GM18519 (cell line): Measurements from ENCODE around the gene CAPZA2.
"Not testable (repeated sequence)": the region's sequence is repeated elsewhere in the genome, so short reads cannot be mapped to it uniquely, and the experiment has no call there.

ENCODE experiments used
- ATAC-seq: cut with Tn5 transposase; IDR thresholded peaks from one replicate; pipeline ENCODE4 v1.9.1; 2021; ENCODE audit warnings: mild to moderate bottlenecking, moderate library complexity; ENCODE audit not compliant: unreplicated experiment, low FRiP score

The CAPZA2 gene

GRCh38 chr7:116911801-116912200 is 49.4 kb downstream of the CAPZA2 start:
- no peak for ATAC-seq

- ATAC-seq: no peak
These were observed 50.0 kb downstream of the CAPZA2 start for GRCh38 chr7:116912269-116912909.

DNA sequence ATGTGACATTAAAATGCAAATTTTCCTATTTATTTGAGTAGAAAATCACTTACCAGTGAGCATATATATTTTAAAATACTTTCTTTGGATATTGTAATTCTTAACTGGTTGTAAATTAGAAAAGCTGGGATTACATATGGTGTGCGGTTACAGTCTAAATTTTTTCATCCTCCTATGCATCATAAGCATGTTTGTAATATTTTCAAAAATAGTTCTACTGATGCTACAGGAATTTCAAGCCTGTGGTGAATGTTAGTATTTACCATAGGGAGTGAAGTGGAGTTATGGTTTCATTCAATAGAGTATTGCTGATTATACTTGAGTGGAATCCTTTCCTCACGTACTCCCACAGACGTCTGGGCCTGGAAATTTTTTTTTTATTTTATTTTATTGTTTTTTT is 56.3 kb downstream of the CAPZA2 start:
- ATAC-seq: no peak

DNA sequence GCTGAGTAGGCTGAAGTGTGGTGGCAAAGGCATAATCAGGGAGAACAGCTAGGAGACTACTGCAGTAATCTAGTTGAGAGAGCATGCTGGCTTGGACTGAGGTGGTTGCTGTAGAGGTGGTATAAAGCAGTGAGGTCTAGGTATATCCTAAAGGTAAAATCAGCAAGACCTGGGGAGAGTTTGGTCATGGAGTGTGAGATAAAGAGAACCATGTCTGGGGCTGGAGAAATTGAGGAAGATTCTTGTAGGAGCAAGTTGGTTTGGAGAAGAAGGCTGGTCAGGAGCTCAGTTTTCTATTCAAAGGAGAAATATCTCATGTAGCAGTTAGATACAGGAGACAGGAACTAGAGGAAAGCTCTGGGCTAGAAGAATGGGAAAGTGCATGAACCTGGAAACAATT is 58.0 kb downstream of the CAPZA2 start:
- ATAC-seq: no peak

- no peak for ATAC-seq
These were observed 60.2 kb downstream of the CAPZA2 start for GRCh38 chr7:116922545-116922944.

GRCh38 chr7:116924741-116925140 is 62.4 kb downstream of the CAPZA2 start:
- ATAC-seq: no peak

DNA sequence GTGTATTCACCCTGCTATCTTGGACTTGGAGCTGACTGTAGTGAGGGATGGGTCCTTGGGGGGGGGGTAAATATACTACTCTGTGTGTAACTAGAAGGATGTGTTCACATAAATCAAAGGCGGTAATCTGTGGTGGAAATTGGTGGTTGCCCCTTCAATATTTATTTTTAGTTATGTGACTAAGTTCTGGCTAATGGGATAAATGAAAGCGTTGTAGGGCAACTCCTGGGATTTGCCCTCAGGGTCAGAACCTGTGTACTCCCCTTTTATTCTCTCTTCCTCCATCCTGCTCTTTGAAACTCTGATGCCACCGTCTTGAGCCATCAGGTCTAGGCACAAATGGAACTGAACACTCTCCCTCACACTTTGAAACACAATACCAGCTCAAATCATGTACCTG is 66.6 kb downstream of the CAPZA2 start:
- ATAC-seq: no peak

DNA sequence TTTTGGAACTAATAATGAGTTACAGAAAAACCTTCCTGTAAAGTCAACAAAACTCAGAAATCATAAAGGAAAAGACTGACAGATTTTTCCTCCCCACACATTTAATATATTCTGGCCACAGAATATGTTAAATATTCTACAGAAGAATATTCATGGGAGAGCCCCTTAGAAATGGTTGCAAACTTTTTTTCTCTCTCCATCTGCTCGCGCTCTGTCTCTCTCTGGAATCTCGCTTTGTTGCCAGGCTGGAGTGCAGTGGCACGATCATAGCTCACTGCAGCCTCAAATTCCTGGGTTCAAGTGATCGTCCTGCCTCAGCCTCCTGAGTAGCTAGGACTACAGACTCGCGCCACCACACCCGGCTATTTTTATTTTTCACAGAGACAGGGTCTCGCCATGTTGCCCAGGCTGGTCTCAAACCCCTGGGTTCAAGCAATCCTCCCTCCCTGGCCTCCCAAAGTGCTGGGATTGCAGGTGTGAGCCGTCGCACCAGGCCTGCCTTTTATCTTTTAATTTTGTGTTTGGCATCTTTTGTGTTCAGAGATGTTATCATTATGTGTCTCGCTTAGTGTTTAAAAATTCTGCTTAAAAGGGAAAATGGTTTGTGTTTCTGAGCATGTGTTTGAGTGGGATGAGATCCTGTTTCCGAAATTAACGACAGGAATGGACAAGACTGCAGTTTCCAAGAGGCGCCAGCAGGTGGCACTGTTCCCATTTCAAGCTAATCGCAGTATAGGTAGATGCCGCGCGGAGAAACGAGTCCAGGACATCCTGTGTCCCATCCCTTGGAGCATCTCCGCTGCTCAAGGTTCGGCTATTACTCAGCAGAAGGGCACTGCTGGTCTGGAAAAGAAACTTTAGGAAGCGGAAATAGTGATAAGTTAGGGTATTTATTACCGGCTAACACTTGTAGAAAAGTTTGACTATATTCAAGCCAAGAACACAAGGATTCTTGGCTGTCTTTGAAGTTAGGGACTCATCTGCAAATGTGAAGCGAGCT is 67.8 kb downstream of the CAPZA2 start:
- peak; percentile 79 for ATAC-seq

DNA sequence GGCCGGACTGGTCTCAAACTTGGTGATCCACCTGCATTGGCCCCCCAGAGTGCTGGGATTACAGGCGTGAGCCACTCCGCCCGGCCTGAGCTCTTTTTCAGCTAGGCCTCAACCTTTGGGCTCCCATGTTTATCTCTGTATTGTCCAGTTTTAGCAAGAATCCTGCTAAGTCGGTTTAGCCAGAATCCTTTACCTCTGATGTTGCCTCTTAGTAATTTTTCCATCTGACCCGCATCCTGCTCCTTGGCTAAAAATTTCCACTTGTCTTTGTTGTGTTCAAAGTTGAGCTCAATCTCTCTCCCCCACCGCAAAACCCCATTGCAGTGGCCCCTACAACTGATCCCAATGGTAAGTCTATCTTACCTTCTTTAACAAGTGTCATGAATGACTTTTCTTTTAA is 70.2 kb downstream of the CAPZA2 start:
- ATAC-seq: no peak

GRCh38 chr7:116933465-116933864 is 71.1 kb downstream of the CAPZA2 start:
- ATAC-seq: no peak

DNA sequence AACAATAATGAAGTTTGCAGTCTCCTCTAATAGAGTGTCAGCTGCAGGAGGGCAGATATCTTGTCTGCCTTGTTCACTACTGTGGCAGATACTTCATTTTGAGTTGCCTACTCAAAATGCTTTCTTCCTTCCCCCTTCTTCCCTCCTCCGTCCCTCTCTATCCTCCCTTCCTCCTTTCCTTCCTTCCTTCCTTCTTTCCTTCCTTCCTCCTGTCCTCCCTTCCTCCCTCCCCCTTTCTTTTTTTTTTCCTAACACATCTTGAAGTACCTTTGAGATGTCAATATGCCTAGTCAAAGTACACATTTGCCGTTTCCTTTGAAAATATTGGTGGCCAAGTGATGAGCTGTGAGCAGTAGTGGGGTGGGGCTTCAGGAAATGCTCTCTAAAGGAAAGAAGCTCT is 72.2 kb downstream of the CAPZA2 start:
- ATAC-seq: no peak

- ATAC-seq: not testable (repeated sequence)
These were observed 74.5 kb downstream of the CAPZA2 start for GRCh38 chr7:116936844-116937243.

DNA sequence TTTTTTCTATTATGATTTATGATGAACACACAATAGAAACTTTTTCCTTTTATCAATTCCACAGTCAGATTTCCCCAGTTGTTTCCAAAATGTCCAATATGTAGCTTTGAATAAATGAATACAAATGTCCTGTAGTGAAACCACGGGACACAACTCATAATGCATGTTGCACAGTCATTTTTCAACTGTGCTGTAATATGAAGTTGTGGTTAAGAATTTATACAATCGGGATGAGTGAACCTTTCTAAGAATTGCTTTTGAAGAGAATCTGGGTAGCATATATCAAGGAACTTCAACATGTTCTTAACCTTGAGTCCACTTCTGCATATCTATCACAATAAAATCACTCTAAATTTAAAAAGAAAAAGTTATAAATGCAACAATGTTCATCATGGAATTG is 76.3 kb downstream of the CAPZA2 start:
- no peak for ATAC-seq

- ATAC-seq: no peak
These were observed 78.4 kb downstream of the CAPZA2 start for GRCh38 chr7:116940689-116941370.

- ATAC-seq: no peak
These were observed 80.1 kb downstream of the CAPZA2 start for GRCh38 chr7:116942504-116942903.

- ATAC-seq: no peak
These were observed 86.5 kb downstream of the CAPZA2 start for GRCh38 chr7:116948934-116949333.

GRCh38 chr7:116949941-116950801 is 87.8 kb downstream of the CAPZA2 start:
- ATAC-seq: no peak

DNA sequence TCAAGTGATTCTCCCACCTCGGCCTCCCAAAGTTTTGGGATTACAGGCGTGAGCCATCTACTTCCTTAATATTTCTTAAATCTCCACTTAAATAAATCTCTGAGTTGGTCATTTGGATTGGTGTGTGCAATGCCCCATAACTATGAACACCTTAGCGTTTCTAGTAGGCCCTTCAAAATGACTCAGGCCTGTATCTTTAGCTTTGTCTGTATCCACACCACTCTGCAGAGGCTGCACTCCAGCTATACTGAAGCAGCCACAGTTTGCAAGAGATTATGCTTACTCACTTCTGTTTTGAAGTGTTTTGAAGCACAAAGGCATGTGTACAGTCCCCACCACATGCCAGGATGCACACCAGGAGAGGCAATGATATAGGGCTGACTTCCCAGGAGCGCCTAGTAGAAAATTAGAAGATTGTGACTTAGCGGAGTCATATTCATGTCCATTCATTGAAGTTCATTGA is 88.5 kb downstream of the CAPZA2 start:
- ATAC-seq: no peak

- no peak for ATAC-seq
These were observed 89.2 kb downstream of the CAPZA2 start for GRCh38 chr7:116951366-116952292.
